Renal pelvis (tissue), 4 donors: Measurements from ENCODE around the gene ADCY9. TPM values are rescaled to one million over a fixed set of nuclear protein-coding genes. Genes with fewer than 3 reads are reported as not detected.
"Not testable (repeated sequence)": the region's sequence is repeated elsewhere in the genome, so short reads cannot be mapped to it uniquely, and the experiment has no call there.

Source experiments
- DNase-seq: peaks from one replicate; pipeline ENCODE4 v3.0.0-alpha.2; 2013
- polyA plus RNA-seq, 3 donors: library from polyadenylated mRNA; unstranded; fragments of 120-200 nt; gene quantifications; one replicate each; pipeline ENCODE4 v1.2.1, GENCODE V29; 2013; ENCODE audit not compliant: insufficient read length in 3 of 3

Gene ADCY9
- polyA plus RNA-seq, 3 donors: 8.8 to 10.2 (median 9.2) TPM

GRCh38 chr16:4071686-4072561 lies 44.3 kb downstream of the ADCY9 start:
- DNase-seq: no peak

- DNase-seq: no peak
These were observed 45.3 kb downstream of the ADCY9 start for GRCh38 chr16:4070936-4071335.

- DNase-seq: no peak
These were observed 48.8 kb downstream of the ADCY9 start for GRCh38 chr16:4067262-4068001.

- no peak for DNase-seq
These were observed 51.3 kb downstream of the ADCY9 start for GRCh38 chr16:4064950-4065352.

- DNase-seq: no peak
These were observed 53.9 kb downstream of the ADCY9 start for GRCh38 chr16:4062212-4062802.

GRCh38 chr16:4060823-4061222 lies 55.4 kb downstream of the ADCY9 start:
- no peak for DNase-seq

- DNase-seq: no peak
These were observed 56.2 kb downstream of the ADCY9 start for GRCh38 chr16:4060009-4060408.

GRCh38 chr16:4058386-4058785 lies 57.9 kb downstream of the ADCY9 start:
- no peak for DNase-seq

- DNase-seq: no peak
These were observed 58.8 kb downstream of the ADCY9 start for GRCh38 chr16:4057439-4057877.

- DNase-seq: no peak
These were observed 59.8 kb downstream of the ADCY9 start for GRCh38 chr16:4056161-4057105.

- DNase-seq: no peak
These were observed 60.5 kb downstream of the ADCY9 start for GRCh38 chr16:4055748-4056147.

GRCh38 chr16:4053301-4053845 lies 62.9 kb downstream of the ADCY9 start:
- no peak for DNase-seq

- DNase-seq: no peak
These were observed 63.4 kb downstream of the ADCY9 start for GRCh38 chr16:4052801-4053293.

- DNase-seq: no peak
These were observed 64.1 kb downstream of the ADCY9 start for GRCh38 chr16:4052096-4052495.

- no peak for DNase-seq
These were observed 64.7 kb downstream of the ADCY9 start for GRCh38 chr16:4051591-4051990.

- DNase-seq: no peak
These were observed 67.2 kb downstream of the ADCY9 start for GRCh38 chr16:4049031-4049430.

- DNase-seq: no peak
These were observed 67.8 kb downstream of the ADCY9 start for GRCh38 chr16:4048481-4048880.

- no peak for DNase-seq
These were observed 70.0 kb downstream of the ADCY9 start for GRCh38 chr16:4046221-4046620.

GRCh38 chr16:4045561-4045960 lies 70.7 kb downstream of the ADCY9 start:
- DNase-seq: not testable (repeated sequence)

- no peak for DNase-seq
These were observed 73.7 kb downstream of the ADCY9 start for GRCh38 chr16:4042581-4042980.

GRCh38 chr16:4038448-4038847 lies 77.8 kb downstream of the ADCY9 start:
- DNase-seq: no peak
